ENCODE data around the gene HMG20A. TPM values are rescaled to one million over a fixed set of nuclear protein-coding genes. Genes with fewer than 3 reads are reported as not detected.

Gene HMG20A
- total RNA-seq, 2 donors from 2014 or later: 43.1 to 44.6 TPM

DNA sequence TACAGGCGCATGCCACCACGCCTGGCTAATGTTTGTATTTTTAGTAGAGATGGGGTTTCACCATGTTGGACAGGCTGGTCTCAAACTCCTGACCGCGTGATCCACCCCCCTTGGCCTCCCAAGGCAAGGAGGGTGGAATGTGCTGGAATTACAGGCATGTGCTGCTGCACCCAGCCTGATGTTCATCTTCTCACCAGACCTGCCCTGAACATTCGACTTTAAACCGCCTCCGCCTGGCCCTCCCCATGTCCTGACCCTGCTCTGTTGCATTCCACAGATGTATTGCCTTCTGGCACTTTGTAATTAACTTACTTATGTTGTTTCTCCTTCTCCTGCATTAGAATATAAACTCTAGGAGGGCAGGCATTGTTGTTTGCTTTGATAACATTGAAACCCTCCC, 109.9 kb downstream of the HMG20A start:
- Mint-ChIP-seq H3K4me3 (no peak overlapping the region), H3K36me3 (ENCODE audit: insufficient read depth in 2 of 2) (no peaks in the 10 kb centered on the region), H3K4me1 (ENCODE audit: low read depth) (no peaks in the 10 kb centered on the region), H3K9me3 (no peaks in the 10 kb centered on the region), H3K27ac (no peak overlapping the region), H3K27me3 (ENCODE audit: low read depth) (no peaks in the 10 kb centered on the region)
- no peak for DNase-seq
- no peak for ATAC-seq (replicated peaks in 1 of 2)

DNA sequence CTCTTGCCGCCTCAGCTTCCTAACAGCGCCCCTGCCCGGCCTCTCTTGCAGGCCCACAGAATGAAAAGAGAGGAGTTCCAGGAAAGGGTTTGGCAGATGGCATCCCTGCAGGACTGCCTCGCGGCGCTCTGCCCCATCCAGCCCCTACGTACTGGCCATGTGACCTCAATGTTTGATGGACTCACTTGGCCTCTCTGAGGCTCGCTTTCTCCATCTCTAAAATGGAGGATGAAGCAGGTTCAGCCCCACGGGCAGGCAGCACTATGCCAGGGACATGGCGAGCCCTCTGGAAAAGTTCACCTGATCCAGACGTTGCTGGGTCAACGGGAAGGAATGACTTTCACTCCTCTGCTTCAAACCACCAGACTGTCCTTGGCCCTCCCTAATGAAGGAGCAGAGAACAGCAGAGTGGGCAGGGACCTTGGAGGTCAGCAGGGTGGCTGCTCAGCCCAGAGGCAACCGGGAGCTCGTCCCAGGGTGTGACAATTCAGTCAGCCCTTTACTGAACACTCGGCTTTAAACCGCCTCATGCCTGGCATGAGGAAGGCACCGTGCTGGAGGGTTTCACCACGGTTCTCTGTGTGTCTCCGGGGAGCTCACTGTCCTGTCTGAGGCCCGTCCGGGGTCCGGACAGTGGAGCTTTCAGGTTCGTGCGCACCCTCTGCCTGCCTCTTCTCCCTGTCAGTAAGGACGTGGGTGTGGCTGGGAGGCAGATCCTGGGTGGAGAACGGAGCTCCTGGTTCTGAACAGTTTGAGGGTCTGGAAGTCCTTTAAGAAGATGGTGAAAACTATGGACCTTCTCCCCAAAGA, 110.7 kb downstream of the HMG20A start:
- H3K9me3 Mint-ChIP-seq: no peaks in the 10 kb centered on the region
- no peaks in the 10 kb centered on the region for H3K27me3 Mint-ChIP-seq (ENCODE audit: low read depth)
- H3K27ac Mint-ChIP-seq: no peak overlapping the region
- H3K4me1 Mint-ChIP-seq (ENCODE audit: low read depth): no peaks in the 10 kb centered on the region
- no peak overlapping the region for H3K4me3 Mint-ChIP-seq
- no peak for DNase-seq
- no peak for ATAC-seq (replicated peaks in 1 of 2)
- H3K36me3 Mint-ChIP-seq (ENCODE audit: insufficient read depth in 2 of 2): no peaks in the 10 kb centered on the region

DNA sequence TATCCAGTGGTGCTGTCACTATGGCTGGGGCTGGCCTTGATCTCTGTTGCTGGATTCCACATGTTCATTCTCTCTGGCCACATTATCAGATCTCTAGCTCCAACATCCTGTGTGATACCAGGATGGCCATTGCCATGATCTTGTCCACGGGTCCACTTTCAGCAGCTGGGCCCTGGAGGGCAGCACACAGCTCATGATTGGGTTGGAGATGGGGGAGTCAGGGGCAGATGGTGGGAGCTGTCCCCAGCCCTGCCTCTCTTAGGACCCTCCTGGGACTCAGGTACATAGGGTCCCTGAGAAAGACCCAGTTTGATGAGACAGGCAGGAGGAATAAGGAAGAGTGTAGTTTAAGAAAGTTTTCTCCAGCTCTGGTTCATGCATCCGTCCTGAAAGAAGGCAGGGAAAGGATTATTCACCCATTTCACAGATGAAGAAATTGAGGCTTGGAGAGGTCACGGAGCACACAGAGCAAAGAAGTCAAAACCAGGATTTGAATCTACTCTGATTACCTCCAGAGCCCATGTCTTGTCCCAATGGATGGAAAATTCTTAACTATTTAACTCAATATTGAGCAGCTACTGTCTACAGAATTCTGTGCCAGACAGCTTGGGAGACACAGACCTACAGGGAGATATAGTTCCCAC, 111.5 kb downstream of the HMG20A start:
- DNase-seq: no peak
- Mint-ChIP-seq H3K27me3 (ENCODE audit: low read depth) (no peaks in the 10 kb centered on the region), H3K4me3 (no peak overlapping the region), H3K9me3 (no peaks in the 10 kb centered on the region), H3K36me3 (ENCODE audit: insufficient read depth in 2 of 2) (no peaks in the 10 kb centered on the region), H3K4me1 (ENCODE audit: low read depth) (no peaks in the 10 kb centered on the region), H3K27ac (no peak overlapping the region)
- no peak for ATAC-seq (replicated peaks in 1 of 2)

DNA sequence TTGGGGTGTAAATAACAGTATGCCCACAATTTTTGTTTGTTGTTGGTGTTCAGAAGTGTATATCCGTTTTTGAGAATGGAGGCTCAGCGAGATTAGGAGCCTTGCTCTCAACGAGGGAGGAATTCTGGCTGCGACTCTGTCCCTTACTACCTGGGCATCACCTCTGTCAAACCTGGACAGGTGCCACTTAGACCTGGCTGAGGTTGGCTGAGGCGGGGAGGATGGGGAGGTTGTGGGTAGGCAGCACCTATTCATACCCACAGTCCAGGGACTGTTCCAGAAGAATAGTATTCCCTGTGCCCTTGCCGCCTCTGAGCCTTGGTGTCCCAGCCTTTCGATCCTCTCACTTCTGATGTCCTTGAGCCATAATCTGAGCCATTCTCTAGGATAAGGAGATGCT, 112.2 kb downstream of the HMG20A start:
- ATAC-seq (replicated peaks in 1 of 2) (no peak), DNase-seq (no peak)
- H3K9me3 Mint-ChIP-seq: no peaks in the 10 kb centered on the region
- H3K36me3 Mint-ChIP-seq (ENCODE audit: insufficient read depth in 2 of 2): no peaks in the 10 kb centered on the region
- H3K4me3 Mint-ChIP-seq: no peak overlapping the region
- no peaks in the 10 kb centered on the region for H3K4me1 Mint-ChIP-seq (ENCODE audit: low read depth)
- no peak overlapping the region for H3K27ac Mint-ChIP-seq
- no peaks in the 10 kb centered on the region for H3K27me3 Mint-ChIP-seq (ENCODE audit: low read depth)

DNA sequence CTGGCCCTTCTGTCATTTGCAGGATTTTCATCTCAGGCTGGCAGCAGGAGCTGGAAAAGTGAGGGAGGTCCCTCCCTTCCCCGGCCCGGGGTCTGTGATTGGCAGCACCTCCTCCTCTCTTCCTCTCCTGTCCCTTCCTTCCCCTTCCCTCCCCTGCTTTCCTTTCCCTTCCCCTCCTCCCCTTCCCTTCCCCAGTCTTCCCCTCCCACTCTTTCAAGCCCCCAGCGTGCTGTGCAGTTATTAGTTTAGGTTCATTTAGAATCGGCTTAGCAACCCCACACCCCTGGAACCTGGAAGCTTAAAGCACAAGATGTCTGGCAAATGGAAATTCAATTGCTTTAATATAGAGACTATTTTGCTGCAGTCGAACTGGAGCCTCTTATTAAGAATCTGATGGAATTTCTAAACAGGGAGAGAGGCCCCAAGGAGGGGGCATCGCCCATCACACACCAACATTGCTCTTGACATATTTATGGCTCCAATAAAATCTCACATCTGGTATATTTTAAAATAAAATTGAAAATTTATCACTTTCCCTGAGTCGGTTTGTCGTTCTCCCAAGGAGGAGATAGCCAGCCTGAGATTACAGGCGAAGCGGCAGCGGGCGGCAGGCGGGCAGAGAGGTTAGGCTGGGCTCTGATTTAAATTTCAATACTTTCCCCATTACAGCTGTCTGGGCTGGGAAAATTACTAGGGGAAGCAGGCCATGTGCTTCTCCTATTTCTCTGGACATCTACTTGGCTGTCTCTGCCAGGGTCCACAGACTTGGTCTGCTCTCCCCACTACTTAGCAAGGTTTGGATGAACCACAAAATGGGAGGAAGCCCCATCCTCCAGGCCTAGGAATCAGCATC, 113.1 kb downstream of the HMG20A start:
- Mint-ChIP-seq H3K27ac (no peak overlapping the region), H3K27me3 (ENCODE audit: low read depth) (no peaks in the 10 kb centered on the region), H3K9me3 (no peaks in the 10 kb centered on the region), H3K4me1 (ENCODE audit: low read depth) (no peaks in the 10 kb centered on the region), H3K36me3 (ENCODE audit: insufficient read depth in 2 of 2) (no peaks in the 10 kb centered on the region), H3K4me3 (no peak overlapping the region)
- ATAC-seq (replicated peaks in 1 of 2) (no peak), DNase-seq (no peak)

Other genes starting within 250 kb of the HMG20A start
- 10 to 100 TPM; 33.6 to 45.7 TPM for gene PEAK1, start 784 bp upstream of the HMG20A start, total RNA-seq
- gene LINGO1, start 212.0 kb downstream of the HMG20A start, total RNA-seq: under 1 TPM in 1 of 2 donors, not detected in 1; 0.17 TPM